GM12873 (cell line): ENCODE results near the gene FAM53B.

Experiments used
- TF ChIP-seq, protein P1 (sequence below): IDR thresholded peaks from 2 replicates; pipeline ENCODE4 v1.5.1; 2012; ENCODE audit warnings: low read depth, mild to moderate bottlenecking, moderate library complexity, low read length, control low read depth; ENCODE audit not compliant: insufficient read depth; ENCODE audit errors: missing control alignments

The FAM53B gene

DNA sequence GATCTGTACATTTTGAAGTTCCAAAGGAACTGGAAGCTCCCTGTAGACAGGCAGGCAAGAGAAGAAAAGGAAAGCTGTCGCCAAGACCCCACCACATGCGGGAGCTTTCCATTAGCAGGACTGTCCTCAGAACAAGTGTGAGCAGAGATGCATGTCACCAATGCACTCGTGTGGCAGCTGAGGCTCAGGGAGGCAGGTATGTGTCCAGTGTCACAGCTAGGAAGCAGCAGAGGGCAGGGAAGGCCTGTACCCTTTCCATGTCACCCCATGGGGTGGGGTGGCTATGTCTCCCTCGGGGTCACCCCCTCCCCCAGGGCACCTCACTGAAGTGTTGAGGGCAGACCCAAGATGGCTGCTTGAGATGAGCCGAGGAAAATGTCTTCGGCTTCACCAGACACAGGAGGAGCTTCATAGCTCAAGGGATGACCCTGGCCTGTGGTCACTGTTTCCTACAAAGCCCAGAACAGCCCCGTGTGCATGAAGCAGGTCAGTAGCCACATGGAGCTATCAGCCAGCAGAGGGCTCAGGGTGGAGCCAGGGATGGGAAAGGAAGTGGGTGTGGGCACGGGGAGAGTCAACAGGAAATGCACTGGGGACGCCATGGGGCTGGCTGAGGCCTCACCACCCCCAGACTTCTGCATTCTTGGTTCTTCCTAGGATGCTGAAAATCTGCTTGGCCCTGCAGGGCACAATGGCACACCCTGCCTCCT is 96.6 kb downstream of the FAM53B start:
- TF ChIP-seq, protein P1, sequence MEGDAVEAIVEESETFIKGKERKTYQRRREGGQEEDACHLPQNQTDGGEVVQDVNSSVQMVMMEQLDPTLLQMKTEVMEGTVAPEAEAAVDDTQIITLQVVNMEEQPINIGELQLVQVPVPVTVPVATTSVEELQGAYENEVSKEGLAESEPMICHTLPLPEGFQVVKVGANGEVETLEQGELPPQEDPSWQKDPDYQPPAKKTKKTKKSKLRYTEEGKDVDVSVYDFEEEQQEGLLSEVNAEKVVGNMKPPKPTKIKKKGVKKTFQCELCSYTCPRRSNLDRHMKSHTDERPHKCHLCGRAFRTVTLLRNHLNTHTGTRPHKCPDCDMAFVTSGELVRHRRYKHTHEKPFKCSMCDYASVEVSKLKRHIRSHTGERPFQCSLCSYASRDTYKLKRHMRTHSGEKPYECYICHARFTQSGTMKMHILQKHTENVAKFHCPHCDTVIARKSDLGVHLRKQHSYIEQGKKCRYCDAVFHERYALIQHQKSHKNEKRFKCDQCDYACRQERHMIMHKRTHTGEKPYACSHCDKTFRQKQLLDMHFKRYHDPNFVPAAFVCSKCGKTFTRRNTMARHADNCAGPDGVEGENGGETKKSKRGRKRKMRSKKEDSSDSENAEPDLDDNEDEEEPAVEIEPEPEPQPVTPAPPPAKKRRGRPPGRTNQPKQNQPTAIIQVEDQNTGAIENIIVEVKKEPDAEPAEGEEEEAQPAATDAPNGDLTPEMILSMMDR, result peak; percentile 50

DNA sequence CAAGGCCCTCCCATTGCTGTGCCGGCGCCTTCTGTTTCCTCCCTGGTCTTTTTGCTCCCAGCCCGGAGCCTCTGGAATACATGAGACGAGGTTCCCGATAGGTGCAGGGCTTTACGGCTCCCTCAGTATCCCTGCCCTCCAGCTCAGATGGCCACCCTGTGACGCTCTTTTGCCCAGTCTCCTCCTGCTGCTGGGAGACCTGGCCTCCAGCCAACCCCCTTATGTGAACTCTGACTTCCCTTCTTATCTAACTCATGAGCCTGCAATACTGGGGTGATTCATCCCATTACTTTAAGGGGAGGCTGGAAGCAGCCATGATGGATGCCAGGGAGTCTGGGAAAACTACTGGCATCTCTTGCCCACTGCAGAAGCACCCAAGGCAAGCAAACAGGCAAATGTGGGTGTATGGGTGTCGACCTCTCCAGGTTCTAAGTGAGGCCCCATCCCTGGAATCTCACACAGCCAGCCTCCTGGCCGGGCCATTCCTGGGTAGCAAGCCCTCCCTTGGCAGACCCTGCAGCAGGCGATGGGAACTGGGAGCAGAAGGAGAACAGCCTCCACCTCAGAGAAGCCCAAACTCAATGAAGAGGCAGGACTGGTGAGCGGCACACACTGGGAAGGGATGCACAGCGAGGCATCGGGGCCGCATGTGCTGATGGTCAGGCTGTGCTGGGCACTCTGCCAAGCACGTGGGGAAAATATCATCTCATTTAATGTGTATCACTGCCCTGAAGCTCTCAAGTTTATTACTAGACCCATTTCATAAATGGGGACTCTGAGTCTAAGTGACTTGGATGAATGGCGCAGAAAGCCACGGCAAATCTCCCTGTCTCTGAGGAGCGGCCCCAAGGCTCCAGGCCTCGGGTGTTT is 97.5 kb downstream of the FAM53B start:
- TF ChIP-seq, protein P1, result no peak

DNA sequence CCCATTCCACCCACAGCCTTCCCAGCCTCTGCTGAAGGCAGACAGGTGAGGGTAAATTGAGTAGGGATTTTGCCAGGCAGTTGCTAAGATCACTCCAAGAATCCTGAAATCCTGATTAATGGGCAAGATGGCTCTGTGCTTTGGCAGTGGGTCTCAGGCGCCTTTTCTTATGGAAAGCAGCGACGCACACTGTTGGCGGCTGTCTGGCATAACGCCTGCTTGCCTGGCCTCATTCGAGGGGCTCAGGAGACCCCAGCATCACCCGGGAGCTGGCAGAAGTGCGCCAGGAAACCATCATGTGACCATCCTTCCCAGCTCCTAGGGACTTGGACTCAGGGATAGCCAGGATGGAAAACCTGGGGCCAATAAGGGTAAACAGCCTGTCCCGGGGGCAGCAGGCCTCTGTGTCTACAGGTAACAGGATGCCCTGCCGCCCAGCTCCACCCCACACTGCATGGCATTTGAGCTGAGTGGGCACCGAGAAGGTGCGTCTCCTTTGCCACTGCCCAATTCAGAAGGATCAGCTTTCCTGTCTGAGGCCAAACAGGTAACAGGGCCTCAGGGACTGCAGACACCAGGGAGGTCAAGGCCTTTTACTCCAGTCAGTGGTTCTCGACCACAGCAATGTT is 98.6 kb downstream of the FAM53B start:
- TF ChIP-seq, protein P1, result no peak

DNA sequence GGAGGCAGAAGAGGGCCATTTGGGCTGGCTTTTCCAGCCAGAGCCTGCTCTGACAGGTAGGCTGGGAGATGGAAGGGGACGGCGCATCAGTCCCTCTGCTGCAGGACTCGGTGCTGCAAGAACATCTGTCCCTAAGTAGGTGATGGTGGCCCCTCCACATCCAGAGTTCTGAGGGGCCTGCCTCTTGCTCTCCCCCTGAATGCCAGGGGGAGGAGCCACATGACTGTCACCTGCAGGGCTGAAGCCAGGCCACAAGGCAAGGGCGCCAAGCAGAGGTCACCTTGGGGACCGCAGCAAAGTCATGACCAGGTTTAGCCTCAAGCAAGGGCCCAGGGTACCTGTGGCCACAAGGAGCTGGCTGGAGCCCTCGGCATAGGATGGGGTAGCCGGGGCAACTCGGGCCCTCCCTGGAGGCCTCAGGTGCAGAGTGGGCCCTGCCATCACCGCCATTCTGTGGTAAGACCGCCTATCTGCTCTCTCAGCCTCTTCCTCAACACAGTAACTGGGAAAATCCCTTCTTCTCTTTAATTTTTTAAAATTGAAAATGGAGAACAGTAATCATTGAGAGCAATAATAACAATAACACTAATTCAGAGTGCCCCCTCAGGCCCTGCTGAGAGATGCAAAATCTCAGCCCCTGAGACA is 99.3 kb downstream of the FAM53B start:
- TF ChIP-seq, protein P1, result no peak

DNA sequence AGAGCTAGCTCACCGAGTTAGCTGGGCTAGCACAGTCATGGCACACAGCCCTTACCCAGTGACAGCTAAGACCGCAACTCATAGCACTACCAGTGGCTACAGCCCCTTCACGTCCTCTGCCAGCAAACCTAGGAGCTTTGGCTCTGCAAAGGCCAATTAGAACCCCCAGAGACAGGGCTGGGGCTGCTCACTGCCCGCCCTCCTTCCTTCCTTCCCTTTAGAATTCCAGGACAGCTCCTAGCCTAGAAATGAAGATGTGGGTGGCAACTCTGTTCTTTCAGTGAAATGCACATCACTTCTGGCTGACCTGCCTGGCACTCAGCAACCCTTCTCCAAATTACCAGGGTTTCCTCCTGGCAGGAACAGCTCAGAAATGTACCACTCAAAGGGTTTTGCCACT is 99.9 kb downstream of the FAM53B start:
- TF ChIP-seq, protein P1, result no peak

DNA sequence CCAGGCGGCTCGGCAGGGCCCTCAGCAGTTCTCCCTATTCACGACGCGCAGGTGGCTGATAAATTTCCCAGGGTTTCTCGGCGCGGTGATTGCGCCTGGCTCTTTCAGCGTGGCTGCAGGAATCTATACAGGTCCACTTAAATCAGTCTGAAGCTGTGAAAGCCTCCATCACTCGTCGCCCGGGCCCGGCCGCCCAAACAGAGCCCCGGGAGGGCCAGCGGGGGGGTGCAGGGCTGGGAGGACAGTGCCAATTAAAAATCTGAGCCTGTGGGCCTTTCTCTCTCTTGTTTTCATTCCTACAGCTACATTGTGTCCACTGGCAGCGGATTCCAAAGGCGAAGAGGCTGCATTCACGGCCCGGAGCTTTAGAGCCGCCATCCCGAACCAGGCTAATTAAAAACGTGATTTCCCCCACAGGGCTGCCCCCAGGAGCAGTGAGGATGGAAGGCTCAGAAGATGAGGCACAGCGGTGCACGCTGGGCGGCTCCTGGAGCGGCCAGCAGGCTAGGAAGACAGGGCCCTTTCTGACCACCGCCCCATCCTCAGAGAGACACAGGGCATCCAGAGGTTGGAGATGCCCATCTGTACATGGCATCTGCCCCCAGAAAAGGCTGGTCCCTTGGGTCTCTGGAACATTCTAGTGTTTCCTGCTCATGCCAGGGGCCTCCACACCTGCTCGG is 100.7 kb downstream of the FAM53B start:
- TF ChIP-seq, protein P1, result no peak
